Measurements from ENCODE around the gene SLC39A5.
"Not testable (repeated sequence)": the region's sequence is repeated elsewhere in the genome, so short reads cannot be mapped to it uniquely, and the experiment has no call there.

Gene SLC39A5

GRCh38 chr12:56278905-56279304 lies 49.1 kb downstream of the SLC39A5 start:
- no peak for DNase-seq (ENCODE audit: low read depth in 2 of 2)

- no peak for DNase-seq (ENCODE audit: low read depth in 2 of 2)
These were observed 51.0 kb downstream of the SLC39A5 start for GRCh38 chr12:56280849-56281248.

GRCh38 chr12:56282030-56282429 lies 52.2 kb downstream of the SLC39A5 start:
- no peak for DNase-seq (ENCODE audit: low read depth in 2 of 2)

GRCh38 chr12:56282579-56282978 lies 52.7 kb downstream of the SLC39A5 start:
- no peak for DNase-seq (ENCODE audit: low read depth in 2 of 2)

- DNase-seq (ENCODE audit: low read depth in 2 of 2), result not testable (repeated sequence)
These were observed 54.4 kb downstream of the SLC39A5 start for GRCh38 chr12:56284263-56284662.

- no peak for DNase-seq (ENCODE audit: low read depth in 2 of 2)
These were observed 56.4 kb downstream of the SLC39A5 start for GRCh38 chr12:56286044-56286830.
